Upper lobe of left lung (tissue), 4 donors: ENCODE results near the gene ABHD17C.

Experiments used
- EP300 ChIP-seq, 4 donors: sonication (generic); formaldehyde crosslinking; IDR thresholded peaks; one replicate each; pipeline ENCODE4 v1.5.1; 2017; ENCODE audit warnings: antibody characterized with exemption in 4 of 4, control low read depth in 2 of 4
- POLR2A ChIP-seq, 4 donors: fragments of 450-650 bp; IDR thresholded peaks; one replicate each; pipeline ENCODE4 v1.5.1; 2016 to 2017; ENCODE audit warnings: antibody characterized with exemption in 4 of 4, mild to moderate bottlenecking in 2 of 4
- POLR2AphosphoS5 ChIP-seq, 2 donors: sonication (generic); formaldehyde crosslinking; IDR thresholded peaks; one replicate each; pipeline ENCODE4 v1.5.1; 2017; ENCODE audit warnings: antibody characterized with exemption in 2 of 2
- TF ChIP-seq, protein P1 (sequence below), 6 experiments: fragments of 450-650 bp in 4 of 6; fragments of 200-600 bp in 2 of 6; sonication (generic) in 2 of 6; IDR thresholded peaks; one replicate each; pipeline ENCODE4 v1.5.1; 2016 to 2019; ENCODE audit warnings: antibody characterized with exemption in 6 of 6

GRCh38 chr15:80752204-80752603 lies 57.1 kb downstream of the ABHD17C start:
- no peak for TF ChIP-seq EP300 (IDR thresholded peaks at IDR 0.05)
- TF ChIP-seq, protein P1, sequence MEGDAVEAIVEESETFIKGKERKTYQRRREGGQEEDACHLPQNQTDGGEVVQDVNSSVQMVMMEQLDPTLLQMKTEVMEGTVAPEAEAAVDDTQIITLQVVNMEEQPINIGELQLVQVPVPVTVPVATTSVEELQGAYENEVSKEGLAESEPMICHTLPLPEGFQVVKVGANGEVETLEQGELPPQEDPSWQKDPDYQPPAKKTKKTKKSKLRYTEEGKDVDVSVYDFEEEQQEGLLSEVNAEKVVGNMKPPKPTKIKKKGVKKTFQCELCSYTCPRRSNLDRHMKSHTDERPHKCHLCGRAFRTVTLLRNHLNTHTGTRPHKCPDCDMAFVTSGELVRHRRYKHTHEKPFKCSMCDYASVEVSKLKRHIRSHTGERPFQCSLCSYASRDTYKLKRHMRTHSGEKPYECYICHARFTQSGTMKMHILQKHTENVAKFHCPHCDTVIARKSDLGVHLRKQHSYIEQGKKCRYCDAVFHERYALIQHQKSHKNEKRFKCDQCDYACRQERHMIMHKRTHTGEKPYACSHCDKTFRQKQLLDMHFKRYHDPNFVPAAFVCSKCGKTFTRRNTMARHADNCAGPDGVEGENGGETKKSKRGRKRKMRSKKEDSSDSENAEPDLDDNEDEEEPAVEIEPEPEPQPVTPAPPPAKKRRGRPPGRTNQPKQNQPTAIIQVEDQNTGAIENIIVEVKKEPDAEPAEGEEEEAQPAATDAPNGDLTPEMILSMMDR (IDR thresholded peaks at IDR 0.05), result no peak
- TF ChIP-seq POLR2A (IDR thresholded peaks at IDR 0.05), result no peak
- no peak for TF ChIP-seq POLR2AphosphoS5 (IDR thresholded peaks at IDR 0.05)
